Measurements from ENCODE around the gene BACH2.
"Not testable (repeated sequence)": the region's sequence is repeated elsewhere in the genome, so short reads cannot be mapped to it uniquely, and the experiment has no call there.

The BACH2 gene

DNA sequence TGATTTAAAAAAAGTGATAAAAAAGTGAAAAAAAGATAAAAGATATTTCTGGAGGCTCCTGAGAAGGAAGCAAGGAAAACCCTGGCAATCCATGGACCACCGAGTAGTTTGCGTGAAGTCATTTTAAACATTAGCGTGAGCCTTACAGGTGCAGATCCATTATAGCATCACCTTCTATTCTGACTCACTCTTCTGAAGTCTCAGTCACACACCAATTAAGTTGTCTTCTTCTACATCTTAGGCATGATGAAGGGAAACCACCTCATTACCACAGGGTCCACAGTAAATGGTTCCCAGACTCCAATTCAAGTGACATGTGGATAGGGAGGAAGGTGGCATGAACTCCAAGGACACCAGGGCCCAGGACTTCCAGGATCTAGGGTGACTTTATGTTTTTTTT, 303.2 kb downstream of the BACH2 start:
- no peak for DNase-seq (ENCODE audit: low spot score)

DNA sequence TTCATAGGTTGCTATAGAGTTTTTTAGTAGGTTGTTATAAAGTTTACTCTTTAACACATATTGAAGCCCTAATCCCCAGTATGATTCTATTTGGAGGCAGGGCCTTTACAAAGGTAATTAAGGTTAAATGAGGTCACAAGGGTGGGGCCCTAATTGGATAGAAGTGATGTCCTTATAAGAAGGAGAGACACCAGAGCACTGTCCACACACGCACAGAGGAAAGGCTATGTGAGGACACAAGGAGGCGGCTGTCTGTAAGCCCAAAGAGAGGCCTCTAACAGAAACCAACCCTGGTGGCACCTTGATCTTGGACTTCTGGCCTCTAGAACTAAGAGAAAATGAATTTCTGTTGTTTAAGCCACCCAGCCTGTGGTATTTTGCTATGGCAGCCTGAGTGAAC, 303.8 kb downstream of the BACH2 start:
- DNase-seq (ENCODE audit: low spot score) = no peak

DNA sequence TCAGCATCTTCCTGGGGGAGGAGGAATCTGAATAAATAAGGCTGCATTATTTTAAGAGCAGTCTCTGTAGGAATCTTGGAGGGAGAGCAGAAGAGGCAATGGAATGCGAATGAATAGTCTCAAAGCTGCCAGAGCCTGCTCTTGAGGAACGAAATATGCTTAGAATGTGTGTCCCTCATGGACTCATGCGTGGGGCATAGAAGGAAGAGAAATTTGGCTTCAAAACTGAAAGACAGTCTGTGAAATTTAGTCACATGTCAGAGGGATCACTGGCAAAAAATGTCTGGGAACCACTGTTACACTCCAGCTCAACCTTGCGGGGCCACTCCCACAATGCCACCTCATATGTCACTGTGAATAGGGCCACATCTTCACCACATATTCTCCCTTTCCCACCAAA, 306.9 kb downstream of the BACH2 start:
- DNase-seq (ENCODE audit: low spot score) = no peak

DNA sequence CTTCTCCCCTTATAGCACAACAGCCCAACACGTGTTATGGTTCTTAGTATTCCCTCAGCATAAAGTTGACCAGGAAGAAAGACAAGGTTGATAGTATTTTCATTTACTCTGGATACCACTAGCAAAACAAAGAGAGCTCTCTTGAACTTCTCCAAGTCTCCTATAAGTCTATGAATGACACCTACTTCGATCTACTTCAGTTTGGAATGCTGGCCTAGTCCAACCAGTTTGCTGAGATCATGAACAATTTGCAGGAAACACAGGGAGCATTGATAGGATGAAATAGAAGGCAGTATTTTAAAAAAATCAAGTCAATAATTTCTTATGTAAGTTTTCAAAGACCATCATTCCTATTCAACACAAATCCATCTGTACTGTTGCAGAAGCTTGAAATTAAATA, 308.8 kb downstream of the BACH2 start:
- no peak for DNase-seq (ENCODE audit: low spot score)

DNA sequence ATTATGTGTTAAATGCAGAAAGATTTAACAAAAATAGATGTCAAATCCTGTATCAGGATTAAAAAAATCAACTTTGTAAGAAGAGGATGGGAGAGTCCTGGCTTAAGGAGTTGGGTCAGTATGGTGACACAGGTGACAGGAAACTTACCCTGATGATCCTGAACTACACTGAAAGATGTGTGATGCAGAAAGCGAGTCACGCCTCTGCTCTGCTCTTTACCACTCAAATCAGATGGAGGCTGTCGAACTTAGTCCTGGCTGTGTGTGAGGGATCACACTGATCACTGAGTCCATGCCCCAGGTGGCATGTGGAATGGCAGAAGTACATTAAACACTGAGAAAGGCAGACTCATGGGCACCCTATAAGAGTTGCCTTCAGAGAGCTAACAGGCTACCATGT, 309.5 kb downstream of the BACH2 start:
- DNase-seq (ENCODE audit: low spot score) = no peak

DNA sequence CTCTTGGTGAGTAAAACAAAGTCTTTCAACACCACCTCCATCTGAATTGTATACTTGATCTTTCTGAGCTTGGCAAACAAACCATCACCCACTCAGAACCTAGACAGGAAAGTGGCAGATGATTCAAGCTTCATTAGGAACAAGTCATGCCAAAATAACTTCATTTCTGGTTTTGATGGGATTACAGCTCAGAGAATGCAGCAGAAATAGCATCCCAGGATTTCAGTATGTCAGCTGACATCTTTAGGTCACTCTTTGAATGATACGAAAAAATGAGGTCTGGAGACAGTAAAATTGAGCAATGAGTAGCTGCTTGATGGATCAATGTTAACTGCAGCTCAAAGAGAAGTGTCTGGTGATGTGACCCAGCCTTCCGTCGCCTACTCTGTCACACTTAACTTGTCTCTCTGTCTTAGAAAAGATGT, 310.0 kb downstream of the BACH2 start:
- DNase-seq (ENCODE audit: low spot score) = no peak

DNA sequence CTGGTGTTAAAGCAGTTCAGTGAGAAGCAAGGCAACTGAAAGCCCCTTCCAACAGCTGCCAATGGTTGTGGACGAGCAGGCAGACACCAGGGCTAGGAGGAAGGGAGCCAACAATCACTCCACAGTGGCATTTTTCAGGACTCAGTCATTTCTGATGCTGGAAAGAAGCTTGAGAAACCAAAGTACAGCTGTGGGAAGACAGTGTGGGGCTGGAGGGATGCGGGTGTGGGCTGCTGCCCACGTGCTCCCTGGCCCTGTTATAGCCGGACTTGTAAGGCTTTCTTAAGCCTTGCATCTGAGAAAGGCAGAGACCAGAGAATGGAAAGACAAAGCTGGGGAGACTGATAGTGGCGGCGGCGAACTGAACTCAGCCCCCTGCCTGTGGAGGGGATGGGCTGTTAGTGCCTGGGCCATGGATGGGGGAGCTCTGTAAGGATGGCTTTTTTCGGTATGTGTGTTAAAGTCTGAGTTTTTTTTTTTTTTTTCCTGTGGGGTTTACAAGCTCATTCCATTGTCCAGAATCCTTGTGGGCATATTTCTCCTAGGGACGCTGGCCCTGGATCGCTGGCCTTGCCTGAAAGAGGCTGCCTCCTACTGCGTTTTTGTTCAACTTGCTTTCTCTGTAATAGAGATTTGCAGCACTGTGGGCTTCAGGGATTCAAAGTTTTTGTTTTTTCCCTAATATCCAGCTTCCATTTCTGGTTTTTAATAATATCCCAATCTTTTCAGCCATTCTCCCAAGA, 310.7 kb downstream of the BACH2 start:
- DNase-seq (ENCODE audit: low spot score) = no peak

DNA sequence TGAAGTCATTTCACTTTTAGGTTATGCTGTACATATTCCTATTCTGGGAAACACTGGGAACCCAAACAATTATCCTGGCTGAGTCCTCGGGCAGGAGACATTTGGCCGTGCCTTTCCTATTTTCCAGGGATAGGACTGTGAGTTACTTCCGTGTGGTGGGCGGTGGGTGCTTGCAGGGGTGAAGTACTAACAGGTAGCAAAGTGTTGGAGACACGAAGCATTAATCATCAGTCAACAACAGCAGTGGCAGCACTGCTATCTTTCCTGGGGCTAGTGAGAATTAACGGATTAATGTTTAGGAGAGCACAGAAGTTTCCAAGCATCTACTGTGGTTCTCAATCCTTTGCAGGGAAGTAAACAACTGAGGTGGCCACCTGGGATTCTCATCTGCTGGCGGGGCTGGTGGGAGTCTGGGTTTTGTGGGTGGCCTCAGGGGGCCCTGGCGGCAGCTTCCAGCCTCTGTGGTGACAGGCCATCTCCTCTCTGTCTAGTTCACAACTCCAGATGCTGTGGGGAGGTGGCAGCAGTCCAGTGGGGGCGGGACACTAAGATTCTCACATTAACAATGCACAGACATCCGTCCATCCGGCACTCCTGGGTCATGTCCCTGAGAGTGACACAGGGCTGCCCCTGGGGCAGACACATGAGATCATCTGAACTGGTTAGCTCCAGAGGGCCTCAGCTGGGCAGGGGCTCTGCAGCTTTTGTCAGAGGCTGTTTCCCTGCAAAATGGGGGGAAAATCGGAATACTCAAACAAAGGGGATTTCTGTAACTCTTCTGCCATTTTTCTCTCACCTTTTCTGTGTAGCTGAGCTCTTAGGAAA, 311.5 kb downstream of the BACH2 start:
- no peak for DNase-seq (ENCODE audit: low spot score)

DNA sequence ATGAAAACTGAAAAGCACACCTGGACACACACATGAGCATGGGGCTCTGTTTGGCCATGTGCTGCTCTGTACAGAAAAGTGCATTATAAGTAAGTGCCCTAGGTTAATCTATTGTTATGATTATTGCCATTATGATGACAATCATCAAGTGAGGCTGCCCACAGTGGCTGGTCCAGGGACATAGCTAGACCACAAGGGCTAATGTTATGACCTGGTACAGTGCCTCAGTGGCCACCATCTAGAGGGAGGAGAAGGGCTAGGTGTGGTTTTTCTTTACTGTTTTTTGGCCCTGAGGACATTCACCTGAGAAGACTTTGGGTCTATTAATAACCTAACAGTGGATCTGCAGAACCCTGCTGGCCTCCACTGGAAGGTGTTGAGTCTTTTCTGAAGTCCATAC, 316.3 kb downstream of the BACH2 start:
- no peak for DNase-seq (ENCODE audit: low spot score)

DNA sequence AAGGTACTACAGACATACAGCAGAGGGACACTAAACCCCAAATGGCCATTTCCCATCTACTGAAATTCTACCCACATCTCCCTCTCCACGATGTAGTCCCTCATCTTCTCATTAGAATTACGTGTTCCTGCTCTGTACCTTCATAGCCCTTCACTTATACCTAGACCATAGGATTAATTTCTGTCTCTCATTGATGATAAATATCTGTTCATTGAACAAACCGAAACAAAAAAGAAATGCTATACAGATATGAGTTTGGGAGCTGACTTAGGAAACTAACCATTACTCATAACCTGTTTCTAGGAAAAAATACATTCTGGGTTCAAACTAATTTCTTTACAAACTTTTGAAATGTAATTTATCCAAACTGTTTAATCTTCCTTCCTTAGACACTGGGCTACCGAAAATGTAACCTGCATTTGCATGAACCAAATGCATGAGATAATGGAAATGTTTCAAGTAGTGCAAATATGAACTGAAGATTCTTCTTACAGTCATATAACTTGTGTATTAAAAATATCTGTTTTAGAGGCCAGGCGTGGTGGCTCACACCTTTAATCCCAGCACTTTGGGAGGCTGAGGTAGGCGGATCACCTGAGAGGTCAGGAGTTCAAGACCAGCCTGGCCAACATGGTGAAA, 317.0 kb downstream of the BACH2 start:
- DNase-seq (ENCODE audit: low spot score) = peak; percentile 43

DNA sequence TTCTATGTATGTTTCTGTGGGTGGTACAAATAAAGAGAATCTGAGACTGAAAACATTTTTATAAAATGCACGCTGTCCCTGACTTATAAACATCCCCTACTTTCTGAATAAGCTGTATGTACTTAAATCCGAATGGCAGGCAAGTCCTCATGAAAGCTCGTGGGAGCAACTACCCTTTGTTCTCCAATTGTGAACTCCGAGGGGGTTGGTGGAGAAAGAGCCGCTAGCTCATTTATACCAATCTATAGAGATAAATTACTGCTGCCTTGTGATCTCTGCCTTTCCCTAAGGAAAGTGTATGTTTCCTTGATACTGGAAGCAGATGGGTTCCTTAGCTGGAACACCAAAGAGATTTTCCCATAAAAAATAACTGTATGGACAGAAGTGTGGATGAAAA, 317.9 kb downstream of the BACH2 start:
- no peak for DNase-seq (ENCODE audit: low spot score)

DNA sequence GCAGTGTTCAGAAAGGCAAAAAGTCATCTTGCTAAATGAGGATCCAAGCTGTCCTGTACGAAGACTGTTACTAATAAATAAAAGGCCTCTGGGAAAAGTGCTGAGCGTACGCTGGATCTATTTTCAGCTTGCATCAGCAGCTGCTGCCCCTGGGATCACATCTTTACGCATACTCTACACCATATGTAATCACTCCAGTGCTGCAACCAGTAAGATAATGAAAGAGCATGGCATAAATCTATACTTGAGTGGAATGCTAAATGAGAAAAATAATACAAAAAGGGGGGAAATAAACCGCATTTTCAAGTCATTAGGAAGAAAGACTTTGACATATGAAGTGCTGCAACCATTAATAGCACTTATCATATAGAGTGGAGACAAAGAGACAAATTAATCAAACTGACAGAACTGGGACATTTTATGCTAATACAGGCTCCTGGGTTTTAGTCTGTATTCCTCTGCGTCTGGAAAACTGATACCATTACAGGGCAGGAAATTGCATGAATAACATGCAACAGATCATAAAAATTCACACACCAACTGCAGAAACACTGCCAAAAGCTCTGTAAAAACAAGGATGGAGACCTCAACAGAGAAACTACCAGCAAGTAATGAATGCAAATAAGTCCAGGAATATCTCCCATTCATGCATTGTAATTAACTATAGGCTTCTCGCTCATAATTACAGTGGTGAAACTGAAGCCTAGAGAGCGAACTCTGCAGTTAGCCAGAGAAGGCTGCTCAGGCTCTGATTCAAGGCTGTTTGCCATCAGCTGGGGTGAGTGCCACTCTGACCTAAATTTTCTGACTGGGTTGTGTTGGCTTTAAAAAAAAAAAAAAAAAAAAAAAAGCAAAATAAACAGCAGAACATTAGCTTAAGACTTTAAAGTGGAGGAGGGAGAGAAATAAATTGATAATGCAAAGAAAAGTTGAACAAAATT, 318.6 kb downstream of the BACH2 start:
- DNase-seq (ENCODE audit: low spot score) = no peak

DNA sequence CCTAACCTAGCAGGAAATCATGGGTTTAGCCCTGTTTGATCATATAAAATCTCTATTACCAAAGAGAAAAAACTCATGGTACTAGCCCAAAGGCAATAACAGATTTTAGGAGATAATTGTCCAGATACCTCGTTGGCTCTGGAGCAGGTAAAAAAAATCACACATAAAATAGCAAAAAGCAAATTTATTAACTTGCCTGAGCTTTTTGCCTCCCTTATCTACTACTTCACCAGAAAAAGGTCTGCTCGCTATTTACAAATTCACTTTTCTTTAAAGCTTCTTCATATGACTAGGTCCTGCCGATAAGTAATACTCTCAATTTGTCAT, 320.0 kb downstream of the BACH2 start:
- DNase-seq (ENCODE audit: low spot score) = no peak

DNA sequence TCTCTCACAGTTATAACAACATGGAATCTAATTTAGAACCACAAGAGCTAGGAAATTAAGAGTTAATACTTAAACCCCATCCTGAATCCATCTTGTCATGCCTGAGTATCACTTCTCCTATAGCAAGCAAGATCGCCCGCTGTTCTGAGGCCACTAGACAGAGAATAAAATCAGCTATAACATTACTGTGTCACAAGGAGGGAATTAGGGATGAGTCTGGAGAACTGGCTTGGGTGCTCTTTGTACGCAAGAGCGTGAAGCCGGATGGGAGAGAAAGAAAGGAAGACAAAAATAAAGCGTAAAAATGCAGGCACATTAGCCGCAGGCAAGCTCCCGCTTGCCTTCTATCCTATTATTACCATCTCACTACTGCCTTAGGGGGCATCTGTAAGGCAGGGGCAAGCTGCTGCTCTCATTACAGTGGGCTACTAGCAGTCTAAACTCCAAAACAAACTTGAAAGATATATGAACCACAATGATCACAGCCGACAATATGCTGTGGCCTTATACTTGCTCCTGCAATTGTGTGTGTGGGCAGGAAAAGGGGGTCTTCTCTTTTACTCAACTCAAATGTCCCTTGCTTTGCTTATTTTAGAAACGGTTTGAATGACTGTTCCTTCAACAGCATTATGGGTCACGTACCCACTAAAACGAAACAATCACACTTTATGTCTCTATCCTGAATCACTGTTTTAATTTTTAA, 320.5 kb downstream of the BACH2 start:
- DNase-seq (ENCODE audit: low spot score) = no peak

DNA sequence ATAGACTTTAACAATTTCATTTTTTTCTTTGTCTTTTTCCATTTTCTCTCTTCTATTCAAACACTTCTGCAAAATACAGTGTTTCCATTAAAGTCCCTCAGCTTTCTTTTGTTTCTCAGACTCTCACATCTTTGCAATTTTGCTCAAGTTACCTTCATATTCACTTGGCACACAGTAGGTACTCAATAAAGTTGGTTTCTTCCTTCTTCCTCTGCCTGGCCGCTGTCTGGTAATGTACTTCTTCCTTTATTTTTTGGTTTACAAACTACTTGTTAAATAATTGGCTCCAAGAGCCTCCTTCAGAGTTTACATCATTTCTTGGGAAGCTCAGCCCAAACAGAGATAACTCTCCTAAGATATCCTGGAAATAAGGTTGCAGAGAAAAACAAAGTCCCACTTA, 321.3 kb downstream of the BACH2 start:
- DNase-seq (ENCODE audit: low spot score) = no peak

DNA sequence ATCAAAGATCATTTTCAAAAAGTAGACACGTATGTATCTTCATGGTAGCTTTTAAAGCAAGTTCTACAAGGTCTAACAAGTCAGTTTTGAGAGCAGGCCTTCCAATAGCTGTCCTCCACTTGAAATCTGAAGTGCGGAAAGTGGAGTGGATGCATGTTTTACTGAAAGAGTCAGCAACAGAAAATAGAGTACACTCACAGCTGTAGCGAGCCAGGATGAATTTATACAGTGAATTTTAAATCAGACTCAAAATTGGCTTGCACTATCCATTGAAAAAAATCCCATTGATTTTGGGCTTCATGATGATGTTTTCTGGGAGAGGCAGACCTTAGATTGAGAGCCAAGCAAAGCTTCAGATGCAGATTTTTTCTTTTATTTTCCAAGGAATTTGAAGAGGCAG, 321.8 kb downstream of the BACH2 start:
- DNase-seq (ENCODE audit: low spot score) = no peak

DNA sequence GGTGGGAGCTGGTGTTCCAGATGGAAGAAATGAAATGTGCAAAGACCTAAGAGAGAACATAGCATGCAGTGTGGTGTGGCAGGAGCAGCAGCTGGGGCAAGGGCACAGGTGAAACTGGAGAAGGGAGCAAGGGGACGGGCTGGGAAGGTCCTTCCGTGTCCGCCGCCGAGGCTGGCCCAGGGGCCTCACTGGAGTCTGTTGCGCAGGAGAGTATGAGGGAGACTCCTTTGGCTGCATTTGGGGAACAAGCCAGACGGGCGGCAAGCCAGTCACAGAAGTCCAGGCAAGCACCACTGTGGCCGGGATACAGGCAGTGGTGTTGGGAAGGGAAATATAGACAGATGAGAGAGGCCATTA, 324.6 kb downstream of the BACH2 start:
- DNase-seq (ENCODE audit: low spot score) = no peak

DNA sequence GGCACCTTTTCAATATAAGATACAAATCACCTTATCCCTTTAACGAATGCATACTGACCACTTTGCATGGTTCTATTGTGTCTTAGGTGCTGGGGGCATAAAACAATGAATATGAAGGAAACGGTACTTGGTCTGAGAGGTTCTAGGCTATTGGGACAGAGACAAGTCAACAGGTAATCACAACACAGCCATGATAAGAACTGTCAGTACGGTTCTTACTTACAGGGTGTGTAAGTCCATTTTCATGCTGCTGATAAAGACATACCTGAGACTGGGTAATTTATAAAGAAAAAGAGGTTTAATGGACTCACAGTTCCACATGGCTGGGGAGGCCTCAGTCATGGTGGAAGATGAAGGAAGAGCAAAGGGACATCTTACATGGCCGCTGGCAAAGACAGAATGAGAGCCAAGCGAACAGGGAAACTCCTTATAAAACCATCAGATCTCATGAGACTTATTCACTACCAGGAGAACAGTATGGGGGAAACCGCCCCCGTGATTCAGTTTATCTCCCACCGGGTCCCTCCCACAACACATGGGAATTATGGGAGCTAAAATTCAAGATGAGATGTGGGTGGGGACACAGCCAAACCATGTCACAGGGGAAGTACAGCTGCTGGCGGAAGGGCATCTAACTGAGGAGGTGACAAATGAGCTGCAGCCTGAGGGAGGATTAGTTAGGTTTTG, 325.2 kb downstream of the BACH2 start:
- not testable (repeated sequence) for DNase-seq (ENCODE audit: low spot score)

DNA sequence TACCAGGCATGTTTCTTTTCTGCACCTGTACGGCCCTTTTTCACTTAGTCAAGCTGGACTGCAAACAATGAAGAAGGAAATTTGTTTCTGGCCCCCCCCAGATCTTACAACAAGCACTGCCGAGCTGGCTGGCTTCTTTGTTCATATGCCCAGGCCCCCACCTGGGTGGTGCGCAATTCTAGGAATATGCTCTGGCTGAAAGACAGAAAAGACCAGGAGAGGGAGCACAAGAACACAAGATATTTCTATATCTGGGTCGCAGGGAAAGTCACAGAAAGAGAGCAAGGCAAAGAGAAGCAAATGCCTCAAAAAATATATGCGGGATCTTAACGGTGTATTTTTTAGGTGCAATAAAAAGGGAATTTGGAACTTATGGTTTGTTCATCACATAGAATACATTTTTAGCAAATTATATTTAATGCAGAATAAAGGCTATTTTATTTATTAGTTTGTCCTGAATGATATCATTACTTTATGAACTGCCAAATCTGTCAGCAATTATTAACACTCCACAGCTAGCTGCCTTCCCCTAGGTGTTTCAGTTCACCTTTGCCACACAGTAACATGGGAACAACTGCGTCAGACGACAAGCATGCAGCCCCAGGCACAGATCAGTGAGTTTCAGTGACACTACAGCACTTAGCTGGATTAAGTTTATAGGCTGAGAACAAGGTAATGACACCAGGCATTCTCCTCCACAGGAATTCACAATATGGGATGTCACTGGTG, 325.9 kb downstream of the BACH2 start:
- DNase-seq (ENCODE audit: low spot score) = peak; percentile 38

DNA sequence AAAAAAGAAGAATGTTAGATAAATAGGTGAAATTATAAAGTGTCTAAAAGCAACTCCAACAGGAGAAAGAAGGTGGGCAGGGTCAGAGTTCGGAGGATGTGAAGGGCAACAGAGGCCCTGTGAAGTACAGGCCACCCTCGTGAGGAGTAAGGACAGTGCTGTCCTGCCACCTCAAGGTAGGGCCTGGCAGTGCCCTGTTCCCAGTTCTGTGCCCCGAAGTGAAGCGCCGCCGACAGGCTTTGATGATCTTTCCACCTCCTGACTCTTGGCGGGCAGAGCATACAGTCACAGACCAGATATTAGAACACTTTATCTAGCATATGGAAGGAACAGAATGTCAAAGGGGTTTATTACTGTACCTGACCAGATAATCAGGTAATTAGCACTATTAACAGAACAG, 326.6 kb downstream of the BACH2 start:
- DNase-seq (ENCODE audit: low spot score) = no peak

All from activated CD4-positive, alpha-beta T cell treated with anti-CD3 and anti-CD28 coated beads, Interleukin-2, Interleukin-4, amounts not matched to agents 100 ng/mL and 50 ng/mL, durations not matched to agents 16 hours and 8 hours (primary cell).